ENCODE results near the gene OPTC.
"Not testable (repeated sequence)": the region's sequence is repeated elsewhere in the genome, so short reads cannot be mapped to it uniquely, and the experiment has no call there.

Gene OPTC

GRCh38 chr1:203465146-203465798 lies 28.7 kb upstream of the OPTC start:
- no peak for DNase-seq

DNA sequence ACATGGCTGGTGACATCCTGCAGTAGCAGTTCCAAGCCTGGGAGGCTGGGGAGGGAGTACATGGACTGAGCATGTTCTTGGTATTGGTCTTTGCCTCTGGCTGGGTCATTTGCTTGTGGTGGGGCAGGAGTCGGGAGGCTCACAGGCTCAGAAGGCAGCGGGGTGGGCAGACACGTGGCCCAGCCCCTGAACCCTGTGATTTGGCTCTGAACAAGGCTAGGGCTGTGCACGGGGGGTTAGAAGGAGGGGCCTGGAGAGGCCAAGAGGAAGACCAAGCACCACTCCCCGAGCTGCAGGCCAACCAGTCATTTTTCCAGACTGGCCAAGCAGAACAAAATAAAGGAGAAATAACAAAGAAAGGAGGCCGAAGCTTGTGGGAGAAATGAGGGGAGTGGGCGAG lies 28.0 kb upstream of the OPTC start:
- DNase-seq, result peak in 2 of 58 donors; percentile 7 to 23

DNA sequence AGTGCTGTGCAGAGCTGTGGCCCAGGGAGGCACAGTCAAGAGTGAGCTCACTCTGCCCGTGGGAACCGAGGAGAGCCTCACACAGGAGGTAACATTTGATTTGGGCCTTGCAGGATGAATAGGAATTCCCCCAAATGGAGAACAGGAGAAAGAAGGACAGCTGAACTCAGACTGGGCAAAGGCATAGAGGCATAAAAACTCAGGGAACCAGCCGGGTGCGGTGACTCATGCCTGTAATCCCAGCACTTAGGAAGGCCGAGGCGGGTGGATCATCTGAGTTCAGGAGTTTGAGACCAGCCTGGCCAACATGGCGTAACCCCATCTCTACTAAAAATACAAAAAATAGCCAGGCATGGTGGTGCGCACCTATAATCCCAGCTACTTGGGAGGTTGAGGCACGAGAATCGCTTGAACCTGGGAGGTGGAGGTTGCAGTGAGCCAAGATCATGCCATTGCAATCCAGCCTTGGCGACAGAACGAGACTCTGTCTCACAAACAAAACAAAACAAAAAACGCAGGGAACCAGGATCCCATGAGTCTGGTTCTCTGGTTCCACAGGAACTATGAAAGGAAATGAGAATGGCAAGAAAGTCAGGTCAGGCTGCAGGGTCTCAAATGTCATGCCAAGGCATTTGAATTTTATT lies 26.9 kb upstream of the OPTC start:
- not testable (repeated sequence) for DNase-seq

DNA sequence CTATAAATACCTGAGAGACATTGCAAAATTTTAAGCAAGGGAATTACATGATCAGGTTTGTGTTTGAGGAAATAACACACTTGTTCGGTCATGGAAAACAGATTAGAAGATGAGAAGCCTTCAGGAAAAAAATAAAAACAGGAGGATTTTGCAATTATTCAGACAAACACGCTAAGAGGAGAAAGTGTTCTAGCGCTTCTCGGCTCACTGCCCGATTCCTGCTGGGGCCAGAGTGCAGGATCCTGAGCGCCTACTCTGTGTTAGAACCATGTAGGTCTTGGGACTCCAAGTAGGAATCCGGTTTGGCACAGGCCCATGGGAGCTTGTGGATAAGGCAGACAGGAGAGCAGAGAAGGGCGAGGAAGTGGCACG lies 26.4 kb upstream of the OPTC start:
- peak in 1 of 58 donors; percentile 14 for DNase-seq

DNA sequence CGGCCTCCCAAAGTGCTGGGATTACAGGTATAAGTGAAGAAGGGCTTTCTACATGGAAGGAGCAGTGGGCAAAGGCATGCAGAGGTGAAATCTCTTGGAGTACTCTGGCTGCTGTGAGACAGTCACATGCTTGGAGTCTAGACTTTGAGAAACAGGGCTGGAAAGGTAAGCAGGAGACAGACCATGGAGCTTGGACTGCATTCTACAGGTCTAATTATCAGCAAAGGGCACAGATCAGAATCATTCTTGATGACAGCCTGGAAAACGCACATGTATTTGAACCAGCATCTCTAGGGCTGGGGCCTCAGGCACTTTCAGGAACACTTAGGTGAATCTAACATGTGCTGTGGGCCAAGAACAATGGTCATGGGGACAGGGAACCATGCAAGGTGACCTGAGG lies 25.6 kb upstream of the OPTC start:
- DNase-seq, result no peak

DNA sequence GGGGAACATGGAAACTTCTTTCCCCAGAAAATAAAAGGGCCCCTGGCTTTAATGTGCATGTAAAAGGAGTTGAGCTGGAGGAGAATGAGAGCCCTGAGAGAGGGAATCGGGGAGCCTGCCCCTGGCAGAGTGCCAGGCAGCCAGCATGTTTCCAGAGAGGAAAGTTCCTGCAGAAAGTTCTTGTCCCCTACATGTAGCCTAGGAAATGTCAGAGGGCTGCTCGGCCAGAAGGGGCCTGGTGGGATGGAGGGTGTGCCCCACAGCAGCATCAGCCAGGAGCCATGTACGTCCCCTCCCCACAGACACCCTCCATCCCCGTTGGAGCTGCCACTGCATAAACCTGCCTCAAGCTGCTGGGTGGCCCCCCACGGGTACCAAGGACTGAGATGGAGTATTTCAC lies 23.7 kb upstream of the OPTC start:
- no peak for DNase-seq

DNA sequence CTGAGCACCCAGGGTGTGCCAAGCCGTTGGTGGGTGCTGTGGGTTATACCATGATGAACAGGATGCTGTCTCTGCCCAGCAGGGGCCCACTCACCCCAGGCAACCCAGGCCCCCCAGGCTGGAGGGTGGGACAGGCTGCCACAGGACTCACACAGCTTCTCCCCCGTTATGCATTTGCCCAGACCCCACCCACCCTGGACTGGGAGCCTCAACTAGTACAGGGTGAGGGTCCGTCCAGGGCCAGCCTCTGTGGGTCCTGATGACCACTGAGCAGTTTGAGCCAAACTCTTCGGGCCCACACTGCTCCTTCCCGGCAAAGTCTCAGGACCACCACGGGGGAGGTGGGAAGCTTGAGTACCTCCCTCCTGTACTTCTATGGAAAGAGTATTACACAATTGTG lies 22.1 kb upstream of the OPTC start:
- DNase-seq, result no peak

GRCh38 chr1:203473281-203473680 lies 20.7 kb upstream of the OPTC start:
- DNase-seq, result no peak

- no peak for DNase-seq
Observed at GRCh38 chr1:203473781-203474305, 20.1 kb upstream of the OPTC start.

DNA sequence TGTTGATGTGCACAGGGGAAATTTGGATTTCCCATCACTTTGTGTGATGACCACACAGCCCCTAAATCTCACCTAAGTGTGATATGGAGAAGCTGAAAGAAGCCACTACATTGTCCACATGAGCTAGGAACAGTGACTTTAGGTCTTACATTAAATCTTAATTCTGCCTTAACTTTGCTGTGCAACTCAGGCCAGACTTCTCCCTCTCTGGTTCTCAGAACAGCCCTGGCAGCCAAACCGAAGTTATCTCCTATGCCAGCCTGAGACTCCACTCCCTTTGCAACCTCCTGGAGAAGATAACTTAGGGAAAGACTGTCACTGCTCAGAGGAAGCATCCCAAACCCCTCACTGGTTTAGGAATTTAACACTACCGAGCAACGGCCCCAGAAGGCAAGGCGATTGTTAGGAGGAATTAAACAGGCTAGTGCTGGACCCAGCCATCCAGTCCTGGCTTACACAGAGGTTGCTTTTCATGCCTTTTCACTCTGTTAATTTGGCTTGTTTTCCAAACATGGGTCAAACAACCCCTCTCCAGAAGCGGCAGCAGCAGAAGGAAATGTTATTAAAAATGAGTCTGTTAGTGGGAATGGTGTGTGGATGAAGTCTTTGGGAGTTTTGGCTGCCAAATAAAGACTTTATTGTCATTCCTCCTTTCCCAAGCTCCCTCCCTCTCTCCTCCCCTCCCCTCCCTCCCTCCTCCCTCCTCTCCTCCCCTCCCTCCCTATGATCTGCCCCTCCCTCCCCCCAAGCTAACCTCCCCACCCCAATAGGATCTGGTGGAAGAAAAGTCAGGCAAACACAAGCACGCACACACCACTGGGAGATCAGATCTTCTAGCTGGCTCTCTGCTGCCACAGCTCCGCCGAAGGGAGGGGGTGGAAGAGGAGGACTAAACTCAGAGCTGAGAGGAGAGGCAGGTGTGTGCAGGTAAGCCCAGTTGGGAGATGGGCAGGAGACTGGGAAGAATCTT lies 18.7 kb upstream of the OPTC start, which contains the start of gene PRELP:
Gene PRELP, plus strand, starts transcription at position 795 of the 970 bp plus-strand sequence. CDS start 7,379 bp downstream, outside the sequence.
- peak in 22 of 58 donors; percentile 24 to 63 (median 42) for DNase-seq

DNA sequence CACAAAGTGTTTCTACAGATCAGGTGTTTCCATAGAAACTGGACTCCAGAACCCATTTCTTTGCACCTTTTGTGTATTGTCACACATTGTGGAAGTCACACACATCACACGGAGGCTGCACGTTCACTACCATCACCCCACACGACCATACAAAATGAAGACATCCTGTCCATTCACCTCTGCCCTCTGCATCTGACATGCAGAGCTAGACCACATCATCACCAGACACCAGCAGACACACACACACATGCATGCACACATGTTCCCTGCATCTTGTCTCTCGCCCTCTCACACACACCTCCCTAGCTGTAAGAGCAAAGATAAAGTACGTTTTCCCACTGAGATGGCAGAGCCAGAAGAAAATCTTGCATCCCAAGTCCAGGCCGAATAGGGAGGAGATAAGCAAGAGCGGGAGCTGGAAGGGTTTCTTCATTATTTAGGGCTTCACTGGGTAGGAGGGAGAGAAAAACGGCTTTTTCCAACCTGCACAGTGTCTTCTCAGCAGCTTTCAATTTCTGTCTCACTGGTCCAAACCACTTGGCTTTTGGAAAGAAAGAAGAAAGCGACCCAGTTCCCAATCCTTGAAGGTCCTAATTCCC lies 17.6 kb upstream of the OPTC start:
- peak in 4 of 58 donors; percentile 10 to 45 (median 35) for DNase-seq

- no peak for DNase-seq
Observed at GRCh38 chr1:203477748-203478147, 16.2 kb upstream of the OPTC start.

- no peak for DNase-seq
Observed at GRCh38 chr1:203478231-203478630, 15.7 kb upstream of the OPTC start.

GRCh38 chr1:203478986-203479385 lies 15.0 kb upstream of the OPTC start:
- no peak for DNase-seq

DNA sequence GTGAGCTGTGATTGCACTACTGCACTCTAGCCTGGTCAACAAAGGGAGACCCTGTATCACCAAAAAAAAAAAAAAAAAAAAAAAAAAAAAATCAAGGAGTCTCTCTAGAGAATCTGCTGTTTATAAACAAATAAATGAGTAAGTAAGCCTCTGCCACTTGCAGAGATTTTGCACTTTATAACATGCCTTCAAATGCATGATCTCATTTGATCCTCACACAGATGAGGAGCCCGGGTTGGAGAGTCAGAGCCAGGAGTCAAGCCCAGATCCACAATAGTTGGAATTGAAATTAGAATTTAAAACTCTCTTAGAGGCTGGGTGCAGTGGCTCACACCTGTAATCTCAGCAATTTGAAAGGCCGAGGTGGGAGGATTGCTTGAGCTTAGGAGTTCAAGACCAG lies 14.3 kb upstream of the OPTC start:
- DNase-seq, result no peak

GRCh38 chr1:203480084-203480483 lies 13.9 kb upstream of the OPTC start:
- peak in 3 of 58 donors; percentile 22 to 56 (median 26) for DNase-seq

DNA sequence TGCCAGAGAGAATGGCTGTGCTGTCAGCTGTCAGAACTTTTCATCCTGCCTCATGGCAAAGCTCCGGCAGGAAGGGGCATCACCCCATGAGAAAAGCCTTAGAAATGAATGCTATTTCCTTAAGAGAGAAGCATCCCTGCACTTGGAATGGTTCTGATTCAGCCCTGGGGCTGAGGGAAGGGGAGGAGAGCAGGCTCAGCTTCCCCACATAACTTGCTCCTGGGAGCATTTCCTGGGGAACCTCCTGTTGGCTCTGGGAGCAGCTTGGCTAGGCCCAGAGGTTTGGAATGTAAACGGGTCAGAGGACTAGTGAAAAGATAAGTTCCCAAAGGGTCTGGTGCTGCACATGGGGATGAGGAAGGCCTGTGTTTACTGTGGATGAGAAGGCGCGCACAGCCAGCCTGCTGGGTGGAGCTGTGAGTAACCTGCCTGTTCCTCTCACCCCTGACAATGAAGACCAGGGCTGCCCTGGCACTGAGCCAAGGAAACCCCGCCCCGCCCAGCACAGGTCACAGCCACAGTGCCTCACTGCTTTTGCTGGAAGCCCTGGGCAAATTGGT lies 13.3 kb upstream of the OPTC start:
- peak in 4 of 58 donors; percentile 21 to 63 (median 36) for DNase-seq

GRCh38 chr1:203481196-203481595 lies 12.8 kb upstream of the OPTC start:
- DNase-seq, result no peak

- no peak for DNase-seq
Observed at GRCh38 chr1:203486618-203487370, 7.2 kb upstream of the OPTC start.

- DNase-seq, result no peak
Observed at GRCh38 chr1:203488539-203488938, 5.4 kb upstream of the OPTC start.
